HepG2 (cell line): Measurements from ENCODE around the gene UBE2L6. TPM values are rescaled to one million over a fixed set of nuclear protein-coding genes. Genes with fewer than 3 reads are reported as not detected.
A peak's percentile ranks its signal among the peaks of the same experiment; 100 is the strongest.

Experiments used
- GABPB1 ChIP-seq: IDR thresholded peaks from 2 replicates; pipeline ENCODE4 v1.6.1; 2016; ENCODE audit warnings: mild to moderate bottlenecking, missing genetic modification reagents, moderate library complexity, missing compliant biosample characterization
- HNRNPLL ChIP-seq: fragments of 200-400 bp; formaldehyde crosslinking; IDR thresholded peaks from 2 replicates; pipeline ENCODE4 v1.6.1; 2017; ENCODE audit warnings: mild to moderate bottlenecking, low read depth, low read length; ENCODE audit not compliant: poor library complexity, severe bottlenecking
- NAIF1 ChIP-seq: sonication (generic); formaldehyde crosslinking; IDR thresholded peaks from 2 replicates; pipeline ENCODE4 v1.5.0; 2020; ENCODE audit warnings: mild to moderate bottlenecking, missing genetic modification reagents, borderline replicate concordance
- YEATS2 ChIP-seq: sonication (generic); formaldehyde crosslinking; IDR thresholded peaks from 2 replicates; pipeline ENCODE4 v1.4.0; 2020; ENCODE audit warnings: missing genetic modification reagents, borderline replicate concordance
- ZNF605 ChIP-seq: sonication (generic); formaldehyde crosslinking; IDR thresholded peaks from 2 replicates; pipeline ENCODE4 v1.8.0; 2022; ENCODE audit warnings: mild to moderate bottlenecking, missing genetic modification reagents
- ZNF616 ChIP-seq: sonication (generic); formaldehyde crosslinking; IDR thresholded peaks from 2 replicates; pipeline ENCODE4 v1.5.0; 2020; ENCODE audit warnings: low read depth, mild to moderate bottlenecking, missing genetic modification reagents
- polyA plus RNA-seq, 8 experiments: library from polyadenylated mRNA; depleted of rRNA in 3 of 8; stranded (reverse) in 7 of 8; unstranded in 1 of 8; fragments of >200 nt; fragmentation: Illumina TruSeq in 4 of 8; extraction: Trizol in 4 of 8; gene quantifications; 2 replicates each; pipeline versions ENCODE4 v1.2.1 to v1.2.3, GENCODE V29; 2011 to 2016; ENCODE audit warnings: low read depth in 4 of 8, missing spikeins in 1 of 8, mixed read lengths in 1 of 8; ENCODE audit not compliant: insufficient read depth in 1 of 8
- total RNA-seq, 5 experiments: library from RNA; depleted of rRNA; stranded (reverse); fragments of >200 nt; fragmentation: Illumina TruSeq; extraction: Trizol; gene quantifications; 2 replicates each; pipeline ENCODE4 v1.2.3, GENCODE V29; 2016; ENCODE audit warnings: low read depth in 1 of 5
- TF ChIP-seq, protein P1 (sequence below): sonication (generic); formaldehyde crosslinking; IDR thresholded peaks from 2 replicates; pipeline ENCODE4 v1.4.0; 2020; ENCODE audit warnings: mild to moderate bottlenecking, missing genetic modification reagents
- TF ChIP-seq, protein P2 (sequence below): conservative IDR thresholded peaks from 2 replicates; pipeline ENCODE4 v1.6.1; 2018; ENCODE audit warnings: missing genetic modification reagents
- TF ChIP-seq, protein P3 (sequence below), 2 experiments: sonication (generic) in 1 of 2; formaldehyde crosslinking in 1 of 2; IDR thresholded peaks; 2 replicates each; pipeline versions ENCODE4 v1.6.1 to v1.9.0; 2014 to 2022; ENCODE audit warnings: antibody characterized with exemption in 1 of 2, borderline replicate concordance in 1 of 2, inconsistent platforms in 1 of 2, low read depth in 1 of 2, missing genetic modification reagents in 1 of 2
- TF ChIP-seq, protein P4 (sequence below): sonication (generic); formaldehyde crosslinking; IDR thresholded peaks from 2 replicates; pipeline ENCODE4 v1.4.0; 2020; ENCODE audit warnings: missing genetic modification reagents, borderline replicate concordance
- TF ChIP-seq, protein P5 (sequence below): sonication (generic); formaldehyde crosslinking; IDR thresholded peaks from 2 replicates; pipeline ENCODE4 v1.4.0; 2020; ENCODE audit warnings: missing genetic modification reagents

UBE2L6 gene
- total and polyA plus RNA-seq, 2 of the 13 experiments (the other 11 are each of a cell fraction or from before 2014, with no cell fraction given), result 30.3 to 30.4 TPM

DNA sequence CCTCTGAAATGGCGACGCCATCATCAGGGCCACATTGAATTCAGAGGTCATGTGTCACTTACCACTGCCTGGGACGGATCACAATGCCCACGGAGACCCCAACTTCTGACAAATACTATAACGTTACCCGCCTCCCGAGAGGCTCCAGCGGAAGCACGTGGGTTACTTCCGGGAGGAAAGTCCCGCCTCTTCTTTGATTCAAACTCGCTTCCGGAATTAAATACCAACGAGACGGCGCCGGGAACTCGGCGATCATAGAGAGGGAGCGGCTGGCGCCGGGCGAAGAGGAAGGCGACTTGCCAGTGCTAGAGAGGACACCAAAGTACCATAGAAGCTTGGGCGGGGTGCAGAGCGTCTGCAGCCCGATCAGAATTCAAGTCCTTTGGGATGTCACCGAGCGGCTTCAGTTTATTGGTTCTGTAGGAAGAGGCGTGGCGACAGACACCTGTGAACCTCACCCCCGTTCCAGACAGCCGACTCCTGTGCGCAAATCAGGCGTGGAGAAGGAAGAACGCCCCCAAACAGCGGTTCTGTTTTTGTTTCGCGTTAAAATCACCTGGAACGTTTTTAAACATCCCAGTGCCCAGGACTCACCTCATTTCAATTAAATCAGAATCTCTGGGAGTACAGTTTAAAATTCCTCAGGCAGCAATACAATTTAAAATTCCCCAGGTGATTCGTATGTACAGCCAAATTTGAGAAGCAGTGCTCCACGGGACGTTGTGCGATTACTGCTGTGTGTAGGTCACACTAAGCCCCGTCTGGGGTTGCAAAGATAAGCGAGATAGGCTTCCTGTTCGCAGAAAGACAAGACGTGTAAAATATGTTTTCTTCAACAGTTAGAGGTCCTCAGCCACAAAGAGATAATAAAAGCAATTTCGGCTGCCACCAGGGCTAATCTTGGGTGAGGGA, 36.6 kb downstream of the UBE2L6 start, which contains the start of gene TIMM10 (continued):
- TF ChIP-seq, protein P1, sequence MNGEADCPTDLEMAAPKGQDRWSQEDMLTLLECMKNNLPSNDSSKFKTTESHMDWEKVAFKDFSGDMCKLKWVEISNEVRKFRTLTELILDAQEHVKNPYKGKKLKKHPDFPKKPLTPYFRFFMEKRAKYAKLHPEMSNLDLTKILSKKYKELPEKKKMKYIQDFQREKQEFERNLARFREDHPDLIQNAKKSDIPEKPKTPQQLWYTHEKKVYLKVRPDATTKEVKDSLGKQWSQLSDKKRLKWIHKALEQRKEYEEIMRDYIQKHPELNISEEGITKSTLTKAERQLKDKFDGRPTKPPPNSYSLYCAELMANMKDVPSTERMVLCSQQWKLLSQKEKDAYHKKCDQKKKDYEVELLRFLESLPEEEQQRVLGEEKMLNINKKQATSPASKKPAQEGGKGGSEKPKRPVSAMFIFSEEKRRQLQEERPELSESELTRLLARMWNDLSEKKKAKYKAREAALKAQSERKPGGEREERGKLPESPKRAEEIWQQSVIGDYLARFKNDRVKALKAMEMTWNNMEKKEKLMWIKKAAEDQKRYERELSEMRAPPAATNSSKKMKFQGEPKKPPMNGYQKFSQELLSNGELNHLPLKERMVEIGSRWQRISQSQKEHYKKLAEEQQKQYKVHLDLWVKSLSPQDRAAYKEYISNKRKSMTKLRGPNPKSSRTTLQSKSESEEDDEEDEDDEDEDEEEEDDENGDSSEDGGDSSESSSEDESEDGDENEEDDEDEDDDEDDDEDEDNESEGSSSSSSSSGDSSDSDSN (CRISPR knock-in tag), result no peak; the same call in 1 of the 2 replicates
- TF ChIP-seq HNRNPLL (peak; percentile 24), YEATS2 (peak; percentile 96), ZNF616 (CRISPR knock-in tag) (no peak), NAIF1 (CRISPR knock-in tag) (peak; percentile 87), GABPB1 (CRISPR knock-in tag) (peak; percentile 96), ZNF605 (CRISPR knock-in tag) (no peak)
- TF ChIP-seq, protein P2, sequence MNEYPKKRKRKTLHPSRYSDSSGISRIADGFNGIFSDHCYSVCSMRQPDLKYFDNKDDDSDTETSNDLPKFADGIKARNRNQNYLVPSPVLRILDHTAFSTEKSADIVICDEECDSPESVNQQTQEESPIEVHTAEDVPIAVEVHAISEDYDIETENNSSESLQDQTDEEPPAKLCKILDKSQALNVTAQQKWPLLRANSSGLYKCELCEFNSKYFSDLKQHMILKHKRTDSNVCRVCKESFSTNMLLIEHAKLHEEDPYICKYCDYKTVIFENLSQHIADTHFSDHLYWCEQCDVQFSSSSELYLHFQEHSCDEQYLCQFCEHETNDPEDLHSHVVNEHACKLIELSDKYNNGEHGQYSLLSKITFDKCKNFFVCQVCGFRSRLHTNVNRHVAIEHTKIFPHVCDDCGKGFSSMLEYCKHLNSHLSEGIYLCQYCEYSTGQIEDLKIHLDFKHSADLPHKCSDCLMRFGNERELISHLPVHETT (CRISPR knock-in tag), result peak; percentile 89; the same call in 1 of the 2 replicates
- TF ChIP-seq, protein P3, sequence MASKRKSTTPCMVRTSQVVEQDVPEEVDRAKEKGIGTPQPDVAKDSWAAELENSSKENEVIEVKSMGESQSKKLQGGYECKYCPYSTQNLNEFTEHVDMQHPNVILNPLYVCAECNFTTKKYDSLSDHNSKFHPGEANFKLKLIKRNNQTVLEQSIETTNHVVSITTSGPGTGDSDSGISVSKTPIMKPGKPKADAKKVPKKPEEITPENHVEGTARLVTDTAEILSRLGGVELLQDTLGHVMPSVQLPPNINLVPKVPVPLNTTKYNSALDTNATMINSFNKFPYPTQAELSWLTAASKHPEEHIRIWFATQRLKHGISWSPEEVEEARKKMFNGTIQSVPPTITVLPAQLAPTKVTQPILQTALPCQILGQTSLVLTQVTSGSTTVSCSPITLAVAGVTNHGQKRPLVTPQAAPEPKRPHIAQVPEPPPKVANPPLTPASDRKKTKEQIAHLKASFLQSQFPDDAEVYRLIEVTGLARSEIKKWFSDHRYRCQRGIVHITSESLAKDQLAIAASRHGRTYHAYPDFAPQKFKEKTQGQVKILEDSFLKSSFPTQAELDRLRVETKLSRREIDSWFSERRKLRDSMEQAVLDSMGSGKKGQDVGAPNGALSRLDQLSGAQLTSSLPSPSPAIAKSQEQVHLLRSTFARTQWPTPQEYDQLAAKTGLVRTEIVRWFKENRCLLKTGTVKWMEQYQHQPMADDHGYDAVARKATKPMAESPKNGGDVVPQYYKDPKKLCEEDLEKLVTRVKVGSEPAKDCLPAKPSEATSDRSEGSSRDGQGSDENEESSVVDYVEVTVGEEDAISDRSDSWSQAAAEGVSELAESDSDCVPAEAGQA (IDR thresholded peaks at IDR 0.05; ENCODE audit: low read depth), result no peak
- TF ChIP-seq, protein P3 (CRISPR knock-in tag; IDR thresholded peaks at IDR 0.05; ENCODE audit: borderline replicate concordance), result peak; percentile 84; the same call in 1 of the 2 replicates
- TF ChIP-seq, protein P4, sequence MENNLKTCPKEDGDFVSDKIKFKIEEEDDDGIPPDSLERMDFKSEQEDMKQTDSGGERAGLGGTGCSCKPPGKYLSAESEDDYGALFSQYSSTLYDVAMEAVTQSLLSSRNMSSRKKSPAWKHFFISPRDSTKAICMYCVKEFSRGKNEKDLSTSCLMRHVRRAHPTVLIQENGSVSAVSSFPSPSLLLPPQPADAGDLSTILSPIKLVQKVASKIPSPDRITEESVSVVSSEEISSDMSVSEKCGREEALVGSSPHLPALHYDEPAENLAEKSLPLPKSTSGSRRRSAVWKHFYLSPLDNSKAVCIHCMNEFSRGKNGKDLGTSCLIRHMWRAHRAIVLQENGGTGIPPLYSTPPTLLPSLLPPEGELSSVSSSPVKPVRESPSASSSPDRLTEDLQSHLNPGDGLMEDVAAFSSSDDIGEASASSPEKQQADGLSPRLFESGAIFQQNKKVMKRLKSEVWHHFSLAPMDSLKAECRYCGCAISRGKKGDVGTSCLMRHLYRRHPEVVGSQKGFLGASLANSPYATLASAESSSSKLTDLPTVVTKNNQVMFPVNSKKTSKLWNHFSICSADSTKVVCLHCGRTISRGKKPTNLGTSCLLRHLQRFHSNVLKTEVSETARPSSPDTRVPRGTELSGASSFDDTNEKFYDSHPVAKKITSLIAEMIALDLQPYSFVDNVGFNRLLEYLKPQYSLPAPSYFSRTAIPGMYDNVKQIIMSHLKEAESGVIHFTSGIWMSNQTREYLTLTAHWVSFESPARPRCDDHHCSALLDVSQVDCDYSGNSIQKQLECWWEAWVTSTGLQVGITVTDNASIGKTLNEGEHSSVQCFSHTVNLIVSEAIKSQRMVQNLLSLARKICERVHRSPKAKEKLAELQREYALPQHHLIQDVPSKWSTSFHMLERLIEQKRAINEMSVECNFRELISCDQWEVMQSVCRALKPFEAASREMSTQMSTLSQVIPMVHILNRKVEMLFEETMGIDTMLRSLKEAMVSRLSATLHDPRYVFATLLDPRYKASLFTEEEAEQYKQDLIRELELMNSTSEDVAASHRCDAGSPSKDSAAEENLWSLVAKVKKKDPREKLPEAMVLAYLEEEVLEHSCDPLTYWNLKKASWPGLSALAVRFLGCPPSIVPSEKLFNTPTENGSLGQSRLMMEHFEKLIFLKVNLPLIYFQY (CRISPR knock-in tag), result no peak
- TF ChIP-seq, protein P5, sequence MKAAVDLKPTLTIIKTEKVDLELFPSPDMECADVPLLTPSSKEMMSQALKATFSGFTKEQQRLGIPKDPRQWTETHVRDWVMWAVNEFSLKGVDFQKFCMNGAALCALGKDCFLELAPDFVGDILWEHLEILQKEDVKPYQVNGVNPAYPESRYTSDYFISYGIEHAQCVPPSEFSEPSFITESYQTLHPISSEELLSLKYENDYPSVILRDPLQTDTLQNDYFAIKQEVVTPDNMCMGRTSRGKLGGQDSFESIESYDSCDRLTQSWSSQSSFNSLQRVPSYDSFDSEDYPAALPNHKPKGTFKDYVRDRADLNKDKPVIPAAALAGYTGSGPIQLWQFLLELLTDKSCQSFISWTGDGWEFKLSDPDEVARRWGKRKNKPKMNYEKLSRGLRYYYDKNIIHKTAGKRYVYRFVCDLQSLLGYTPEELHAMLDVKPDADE (CRISPR knock-in tag), result 0 out of 2 replicates have a peak, but pooled peaks have one; percentile 57
